ENCODE data around the gene DMXL1.

DMXL1 gene

GRCh38 chr5:119059740-119060255 is 11.1 kb upstream of the DMXL1 start:
- Histone ChIP-seq H3K9ac (ENCODE audit: low read length) (no peak overlapping the region), H3K27ac (ENCODE audit: low read length) (no peak overlapping the region), H3K79me2 (ENCODE audit: low read length) (no peaks in the 10 kb centered on the region), H4K20me1 (ENCODE audit: insufficient read depth, low read length) (no peaks in the 10 kb centered on the region), H3K36me3 (replicated peaks; ENCODE audit: low read depth, low read length) (no peaks in the 10 kb centered on the region), H3K4me1 (ENCODE audit: low read length) (peaks cover 16% of the 10 kb centered on the region), H3K9me3 (ENCODE audit: insufficient read depth, low read length) (no peaks in the 10 kb centered on the region), H2AFZ (ENCODE audit: low read depth, low read length) (0 out of 2 replicates have a peak overlapping the region, but pooled peaks have one; percentile 39), H3K4me2 (ENCODE audit: low read length) (peak overlapping the region; percentile 40), H3K27me3 (ENCODE audit: low read depth, low read length) (no peaks in the 10 kb centered on the region), H3K4me3 (ENCODE audit: low read length) (no peak overlapping the region)
- TF ChIP-seq CTCF (IDR thresholded peaks at IDR 0.05; ENCODE audit: low read depth, low read length), result no peak
- no peak for TF ChIP-seq EZH2phosphoT487 (IDR thresholded peaks at IDR 0.05; ENCODE audit: low read depth)

GRCh38 chr5:119063579-119064379 is 7.1 kb upstream of the DMXL1 start:
- H3K9me3 ChIP-seq (ENCODE audit: insufficient read depth, low read length), result no peaks in the 10 kb centered on the region
- H2AFZ ChIP-seq (ENCODE audit: low read depth, low read length), result no peak overlapping the region
- no peaks in the 10 kb centered on the region for H3K36me3 ChIP-seq (replicated peaks; ENCODE audit: low read depth, low read length)
- H3K27me3 ChIP-seq (ENCODE audit: low read depth, low read length), result no peaks in the 10 kb centered on the region
- no peaks in the 10 kb centered on the region for H3K79me2 ChIP-seq (ENCODE audit: low read length)
- H3K9ac ChIP-seq (ENCODE audit: low read length), result no peak overlapping the region
- H3K4me3 ChIP-seq (ENCODE audit: low read length), result no peak overlapping the region
- TF ChIP-seq CTCF (IDR thresholded peaks at IDR 0.05; ENCODE audit: low read depth, low read length) (no peak), EZH2phosphoT487 (IDR thresholded peaks at IDR 0.05; ENCODE audit: low read depth) (no peak)
- no peak overlapping the region for H3K27ac ChIP-seq (ENCODE audit: low read length)
- peaks cover 16% of the 10 kb centered on the region for H3K4me1 ChIP-seq (ENCODE audit: low read length)
- peak overlapping the region; percentile 6 for H3K4me2 ChIP-seq (ENCODE audit: low read length)
- H4K20me1 ChIP-seq (ENCODE audit: insufficient read depth, low read length), result no peaks in the 10 kb centered on the region

- Histone ChIP-seq H3K36me3 (replicated peaks; ENCODE audit: low read depth, low read length) (no peaks in the 10 kb centered on the region), H4K20me1 (ENCODE audit: insufficient read depth, low read length) (no peaks in the 10 kb centered on the region), H3K9ac (ENCODE audit: low read length) (no peak overlapping the region), H3K4me3 (ENCODE audit: low read length) (no peak overlapping the region), H3K27ac (ENCODE audit: low read length) (no peak overlapping the region), H2AFZ (ENCODE audit: low read depth, low read length) (no peak overlapping the region), H3K79me2 (ENCODE audit: low read length) (peaks cover 12% of the 10 kb centered on the region), H3K4me2 (ENCODE audit: low read length) (no peak overlapping the region), H3K9me3 (ENCODE audit: insufficient read depth, low read length) (no peaks in the 10 kb centered on the region), H3K27me3 (ENCODE audit: low read depth, low read length) (no peaks in the 10 kb centered on the region), H3K4me1 (ENCODE audit: low read length) (peaks cover 10% of the 10 kb centered on the region)
- no peak for TF ChIP-seq CTCF (IDR thresholded peaks at IDR 0.05; ENCODE audit: low read depth, low read length)
- TF ChIP-seq EZH2phosphoT487 (IDR thresholded peaks at IDR 0.05; ENCODE audit: low read depth), result no peak
These were observed 3.4 kb upstream of the DMXL1 start for GRCh38 chr5:119067450-119067849.

- Histone ChIP-seq H3K9me3 (ENCODE audit: insufficient read depth, low read length) (no peaks in the 10 kb centered on the region), H3K9ac (ENCODE audit: low read length) (peak overlapping the region; percentile 87), H3K79me2 (ENCODE audit: low read length) (peaks cover 40% of the 10 kb centered on the region), H3K4me3 (ENCODE audit: low read length) (peak overlapping the region; percentile 97), H3K36me3 (replicated peaks; ENCODE audit: low read depth, low read length) (no peaks in the 10 kb centered on the region), H3K27me3 (ENCODE audit: low read depth, low read length) (no peaks in the 10 kb centered on the region), H3K27ac (ENCODE audit: low read length) (peak overlapping the region; percentile 92), H4K20me1 (ENCODE audit: insufficient read depth, low read length) (no peaks in the 10 kb centered on the region; the same call in 1 of the 2 replicates), H3K4me1 (ENCODE audit: low read length) (peaks cover 23% of the 10 kb centered on the region), H2AFZ (ENCODE audit: low read depth, low read length) (peak overlapping the region; percentile 99), H3K4me2 (ENCODE audit: low read length) (peak overlapping the region; percentile 77)
- TF ChIP-seq CTCF (IDR thresholded peaks at IDR 0.05; ENCODE audit: low read depth, low read length) (no peak), EZH2phosphoT487 (IDR thresholded peaks at IDR 0.05; ENCODE audit: low read depth) (no peak)
These were observed 384 bp upstream of the DMXL1 start for GRCh38 chr5:119070578-119070827.

Measured in OCI-LY3 (cell line).